Immature natural killer cell (primary cell): Measurements from ENCODE around the gene MIGA2. TPM values are rescaled to one million over a fixed set of nuclear protein-coding genes. Genes with fewer than 3 reads are reported as not detected.

Source experiments
- DNase-seq, 3 donors: peaks; one replicate each; pipeline ENCODE4 v3.0.0; 2022; ENCODE audit warnings: mixed read lengths in 1 of 3
- H3K27ac Mint-ChIP-seq, 6 donors: one replicate each; pipeline ENCODE4 v1.8.0; 2020; ENCODE audit warnings: mixed read lengths in 6 of 6, mild to moderate bottlenecking in 5 of 6, inconsistent platforms in 4 of 6, moderate library complexity in 3 of 6
- H3K27me3 Mint-ChIP-seq, 3 donors: one replicate each; pipeline ENCODE4 v1.8.0; 2020 to 2021; ENCODE audit warnings: low read depth in 3 of 3, mild to moderate bottlenecking in 3 of 3, mixed read lengths in 3 of 3, moderate library complexity in 3 of 3, inconsistent platforms in 1 of 3
- H3K36me3 Mint-ChIP-seq, 3 donors: one replicate each; pipeline ENCODE4 v1.8.0; 2020; ENCODE audit warnings: mixed read lengths in 3 of 3, inconsistent platforms in 2 of 3, mild to moderate bottlenecking in 2 of 3
- H3K4me1 Mint-ChIP-seq, 2 donors: one replicate each; pipeline ENCODE4 v1.8.0; 2020; ENCODE audit warnings: inconsistent platforms in 2 of 2, mild to moderate bottlenecking in 2 of 2, mixed read lengths in 2 of 2, moderate library complexity in 1 of 2
- H3K4me3 Mint-ChIP-seq, 5 donors: one replicate each; pipeline ENCODE4 v1.8.0; 2020; ENCODE audit warnings: mild to moderate bottlenecking in 5 of 5, mixed read lengths in 5 of 5, inconsistent platforms in 3 of 5, moderate library complexity in 3 of 5
- H3K9me3 Mint-ChIP-seq, 6 donors: one replicate each; pipeline ENCODE4 v1.8.0; 2020; ENCODE audit warnings: mild to moderate bottlenecking in 6 of 6, mixed read lengths in 6 of 6, inconsistent platforms in 4 of 6, moderate library complexity in 3 of 6
- polyA plus RNA-seq, 3 donors: library from polyadenylated mRNA; unstranded; fragments of 300-500 nt; fragmentation: Illumina TruSeq; gene quantifications; one replicate each; pipeline ENCODE4 v1.2.3, GENCODE V29; 2021

MIGA2 gene
- polyA plus RNA-seq, 3 donors from 2014 or later = 4.8 to 9.1 (median 6.9) TPM

DNA sequence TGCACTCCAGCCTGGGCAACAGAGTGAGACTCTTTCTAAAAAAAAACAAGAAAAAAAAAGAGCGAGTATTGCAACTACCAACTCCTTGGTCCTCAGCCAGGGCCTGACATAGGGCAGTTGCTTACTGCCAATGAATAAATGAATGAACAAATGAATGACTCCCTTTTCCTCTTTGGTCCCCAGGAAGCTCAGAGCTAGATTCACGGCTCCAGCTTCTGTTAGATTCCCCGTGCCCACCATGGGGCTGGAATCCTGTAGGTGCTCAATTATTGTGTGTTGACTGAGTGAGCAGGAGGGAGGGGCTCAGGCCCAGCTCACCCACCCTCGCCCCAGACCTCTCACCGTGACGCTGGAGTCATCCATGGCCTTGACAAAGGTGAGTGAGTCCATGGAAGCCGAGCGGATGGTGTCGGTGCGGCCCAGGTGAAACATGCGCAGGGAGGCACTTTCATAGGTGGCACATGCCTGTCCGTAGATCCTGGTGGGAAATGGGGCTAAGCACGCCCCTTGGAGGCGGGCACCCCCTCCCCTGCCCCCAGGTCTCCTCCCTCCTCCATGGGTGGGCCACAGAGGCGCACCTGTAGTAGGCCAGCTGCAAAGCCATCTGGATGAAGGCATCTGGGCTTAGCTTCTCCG, 61.4 kb downstream of the MIGA2 start:
- H3K4me1 Mint-ChIP-seq = no peaks in the 10 kb centered on the region
- no peaks in the 10 kb centered on the region for H3K9me3 Mint-ChIP-seq
- no peak overlapping the region for H3K4me3 Mint-ChIP-seq
- H3K27me3 Mint-ChIP-seq = peaks cover 0 to 1% (median 0%) of the 10 kb centered on the region in 3 donors
- peaks cover 0 to 3% (median 0%) of the 10 kb centered on the region in 3 donors for H3K36me3 Mint-ChIP-seq
- no peak for DNase-seq
- no peak overlapping the region for H3K27ac Mint-ChIP-seq

DNA sequence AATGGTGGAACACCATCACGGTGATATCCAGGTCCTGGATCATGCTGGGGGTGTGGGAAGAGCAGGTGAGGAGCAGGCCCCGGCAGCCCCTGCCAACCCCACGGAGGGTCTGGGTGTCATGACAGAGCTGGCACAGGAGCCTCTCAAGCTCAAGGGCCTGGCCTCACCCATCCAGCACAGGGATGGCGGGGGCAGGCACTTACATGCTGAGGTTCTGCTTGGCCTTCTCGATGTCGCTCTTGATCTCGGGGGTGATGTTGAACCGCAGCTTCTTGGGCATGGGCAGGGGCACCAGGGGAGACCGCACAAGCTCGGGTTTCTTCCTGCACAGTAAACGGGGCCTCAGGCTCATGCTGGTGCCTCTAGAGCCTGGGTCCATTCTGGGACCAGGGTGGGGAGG, 61.9 kb downstream of the MIGA2 start:
- Mint-ChIP-seq H3K4me3 (no peak overlapping the region), H3K9me3 (no peaks in the 10 kb centered on the region), H3K4me1 (no peaks in the 10 kb centered on the region), H3K27me3 (peaks cover 0 to 1% (median 0%) of the 10 kb centered on the region in 3 donors), H3K36me3 (peaks cover 0 to 3% (median 0%) of the 10 kb centered on the region in 3 donors), H3K27ac (no peak overlapping the region)
- no peak for DNase-seq

DNA sequence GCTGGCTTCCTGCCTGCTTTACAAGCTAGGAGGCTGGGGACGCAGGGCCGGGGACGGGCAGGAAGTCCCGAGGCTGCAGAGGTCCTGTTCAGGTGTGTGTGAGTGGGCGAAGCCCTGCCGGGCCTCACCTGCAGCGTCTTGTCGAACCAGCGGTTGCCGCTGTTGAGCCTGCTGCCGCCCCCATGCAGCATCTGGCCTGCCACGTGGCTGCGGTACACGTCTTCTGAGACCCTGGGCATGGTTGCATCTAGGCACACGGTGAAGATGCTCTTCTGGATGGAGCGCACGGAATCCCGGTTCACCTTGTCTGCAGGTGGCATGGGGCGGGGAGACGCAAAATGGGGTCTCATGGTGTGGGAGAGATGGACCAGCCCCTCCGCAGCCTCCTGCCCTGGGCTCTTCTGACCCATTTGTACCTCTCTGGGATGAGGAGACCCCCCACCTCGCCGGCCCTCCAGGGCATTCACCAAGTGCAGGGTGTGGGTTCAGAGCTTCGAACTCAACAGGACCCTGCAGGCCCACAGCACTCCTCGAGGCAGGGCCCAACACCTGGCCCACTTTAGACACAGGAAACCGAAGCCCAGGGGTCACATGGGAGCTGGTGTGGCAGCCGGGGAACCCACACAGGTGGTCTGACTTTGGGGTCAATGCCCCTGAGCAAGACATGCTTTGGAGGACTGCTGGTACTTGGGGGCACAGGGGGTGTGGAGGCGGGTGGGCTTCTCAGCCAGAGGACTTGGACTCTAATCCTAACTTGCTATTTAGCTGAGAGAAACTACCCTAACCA, 64.2 kb downstream of the MIGA2 start:
- Mint-ChIP-seq H3K27me3 (peaks cover 0 to 1% (median 0%) of the 10 kb centered on the region in 3 donors), H3K27ac (no peak overlapping the region), H3K4me1 (no peaks in the 10 kb centered on the region), H3K36me3 (peaks cover 0 to 3% (median 0%) of the 10 kb centered on the region in 3 donors), H3K9me3 (no peaks in the 10 kb centered on the region), H3K4me3 (no peak overlapping the region)
- no peak for DNase-seq

DNA sequence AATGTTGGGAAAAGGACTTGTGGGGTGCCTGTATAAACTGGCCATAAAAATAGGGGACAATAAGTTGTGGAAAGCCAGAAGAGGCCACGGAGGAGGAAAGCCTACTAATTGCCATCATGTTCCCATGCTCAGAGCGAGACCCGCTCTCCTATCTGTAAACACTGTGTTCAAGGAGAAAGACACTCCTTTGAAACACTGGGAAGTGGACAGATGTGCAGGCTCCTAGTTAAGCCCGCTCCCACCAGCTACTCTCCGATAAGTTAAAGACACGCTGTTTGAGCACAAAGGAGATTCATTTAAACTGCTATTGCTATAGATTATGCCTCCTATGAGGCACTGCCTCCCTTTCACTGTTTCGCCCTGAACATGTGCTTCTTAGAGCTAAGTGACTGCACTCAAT, 64.9 kb downstream of the MIGA2 start:
- Mint-ChIP-seq H3K27me3 (peaks cover 0 to 1% (median 0%) of the 10 kb centered on the region in 3 donors), H3K9me3 (no peaks in the 10 kb centered on the region), H3K4me3 (no peak overlapping the region), H3K4me1 (no peaks in the 10 kb centered on the region), H3K27ac (no peak overlapping the region), H3K36me3 (peaks cover 0 to 2% (median 0%) of the 10 kb centered on the region in 3 donors)
- DNase-seq = no peak

DNA sequence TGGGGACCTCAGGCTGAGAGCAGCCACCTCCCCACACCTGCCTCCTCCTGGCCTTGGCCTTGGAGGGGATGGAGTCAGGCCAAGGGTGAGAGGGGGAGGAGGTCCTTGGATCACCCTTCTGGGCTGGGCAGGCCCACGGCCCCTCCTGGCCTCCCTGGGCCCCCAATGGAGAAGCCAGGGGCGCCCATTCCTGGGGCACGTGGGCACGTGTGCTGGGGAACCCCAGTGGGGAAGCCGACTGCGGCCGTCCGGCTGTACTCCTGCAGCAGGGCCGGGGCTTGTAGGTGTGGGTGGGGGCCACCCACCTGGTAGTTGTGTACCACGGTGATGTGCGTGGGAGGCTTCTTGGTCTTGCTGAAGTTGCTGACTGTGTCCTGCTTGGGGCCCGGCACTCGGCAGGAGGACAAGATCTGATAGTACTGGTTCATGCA, 65.7 kb downstream of the MIGA2 start:
- H3K4me3 Mint-ChIP-seq = no peak overlapping the region
- H3K27ac Mint-ChIP-seq = no peak overlapping the region

DNA sequence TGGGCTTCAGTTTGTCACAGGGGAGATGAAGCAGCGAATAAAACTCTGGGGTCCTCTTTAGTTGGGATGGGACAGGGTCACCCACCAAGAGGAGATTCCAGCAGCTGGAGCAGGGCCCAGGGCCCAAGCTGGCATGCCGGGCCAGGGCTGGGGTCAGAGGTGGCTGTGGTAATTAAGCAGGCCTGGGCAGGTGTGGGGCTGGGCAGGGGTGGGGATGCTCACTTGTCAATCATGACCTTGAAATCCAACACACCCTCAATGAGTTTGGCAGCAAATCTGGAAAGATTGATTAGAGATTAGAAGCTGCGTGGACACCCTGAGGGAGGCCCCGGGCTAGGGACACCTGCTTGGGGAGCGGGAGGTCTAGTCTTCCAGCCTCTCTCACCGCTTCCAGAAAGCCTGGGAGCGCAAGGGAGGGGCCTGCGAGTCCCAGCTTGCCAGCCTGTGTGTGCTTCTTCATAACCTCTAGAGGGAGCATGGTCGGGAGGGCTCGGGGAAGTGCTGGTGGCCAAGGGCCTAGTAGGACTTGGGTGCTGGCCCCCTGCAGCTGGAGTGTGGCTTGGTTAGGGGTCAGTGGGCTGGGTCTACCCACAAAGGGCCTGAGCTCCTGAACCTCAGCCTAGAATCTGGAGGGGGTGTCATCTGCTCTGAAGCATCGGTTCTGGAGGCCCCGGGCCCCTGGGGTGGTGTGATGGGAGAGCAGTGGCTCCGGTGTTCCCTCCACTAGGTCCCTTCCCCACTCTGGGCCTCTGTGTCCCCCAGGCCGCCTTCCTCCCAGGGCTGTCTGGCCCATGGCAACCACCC, 66.6 kb downstream of the MIGA2 start:
- Mint-ChIP-seq H3K9me3 (no peaks in the 10 kb centered on the region), H3K27ac (no peak overlapping the region), H3K4me1 (no peaks in the 10 kb centered on the region), H3K36me3 (no peaks in the 10 kb centered on the region), H3K27me3 (no peaks in the 10 kb centered on the region), H3K4me3 (no peak overlapping the region)
- DNase-seq = no peak

More for the DNA sequence above, 65.7 kb downstream of the MIGA2 start:
- no peaks in the 10 kb centered on the region for H3K9me3 Mint-ChIP-seq
- DNase-seq = no peak
- no peaks in the 10 kb centered on the region for H3K4me1 Mint-ChIP-seq
- peaks cover 0 to 1% (median 0%) of the 10 kb centered on the region in 3 donors for H3K27me3 Mint-ChIP-seq
- H3K36me3 Mint-ChIP-seq = no peaks in the 10 kb centered on the region

DNA sequence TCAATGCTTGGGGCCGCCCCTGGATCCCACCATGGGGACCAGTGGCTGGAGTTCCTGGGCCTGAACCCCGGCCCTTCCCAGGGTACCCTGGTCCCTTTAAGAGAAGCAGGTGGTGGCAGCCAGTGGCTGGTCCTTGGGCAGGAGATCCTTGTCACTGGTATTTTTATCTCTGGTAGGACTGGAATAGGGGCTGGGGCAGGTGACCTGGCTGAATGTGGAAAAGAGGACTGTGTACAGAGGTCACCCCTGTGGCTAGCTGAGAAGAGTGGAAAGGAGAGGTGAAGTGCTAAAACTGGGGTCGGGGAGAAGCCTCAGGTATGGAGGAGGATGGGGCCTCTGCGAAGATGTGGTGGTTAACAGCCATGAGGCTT, 67.2 kb downstream of the MIGA2 start:
- Mint-ChIP-seq H3K4me3 (no peak overlapping the region), H3K27me3 (peaks cover 0 to under 1% (median 0%) of the 10 kb centered on the region in 3 donors), H3K36me3 (no peaks in the 10 kb centered on the region), H3K9me3 (no peaks in the 10 kb centered on the region), H3K4me1 (peaks cover 0 to under 1% of the 10 kb centered on the region in 2 donors), H3K27ac (peak overlapping the region in 2 of 6 donors; percentile 4 to 53)
- DNase-seq = no peak

DNA sequence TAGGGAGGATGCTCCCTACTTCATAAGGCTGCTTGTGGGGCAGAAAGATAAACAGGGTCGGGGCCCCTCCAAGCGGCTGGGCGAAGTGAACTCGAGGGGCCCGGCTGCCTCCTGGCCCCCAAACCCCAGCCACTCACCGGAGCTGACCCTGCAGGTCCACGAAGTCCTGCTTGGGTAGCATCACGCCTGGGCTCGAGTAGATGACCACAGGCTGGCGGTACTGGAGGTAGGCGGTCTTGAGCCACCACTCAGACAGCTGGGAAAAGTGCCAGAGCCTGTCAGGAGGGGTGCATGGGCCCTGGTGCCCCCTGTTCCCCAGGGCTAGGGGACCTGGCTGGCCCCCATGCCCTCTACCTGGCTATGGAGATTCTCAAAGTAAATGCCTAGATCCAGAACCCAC, 67.6 kb downstream of the MIGA2 start:
- Mint-ChIP-seq H3K27ac (no peak overlapping the region), H3K4me3 (no peak overlapping the region), H3K36me3 (no peaks in the 10 kb centered on the region), H3K4me1 (peaks cover 3 to 5% of the 10 kb centered on the region in 2 donors), H3K9me3 (no peaks in the 10 kb centered on the region), H3K27me3 (peaks cover 0 to 2% (median 0%) of the 10 kb centered on the region in 3 donors)
- DNase-seq = no peak

DNA sequence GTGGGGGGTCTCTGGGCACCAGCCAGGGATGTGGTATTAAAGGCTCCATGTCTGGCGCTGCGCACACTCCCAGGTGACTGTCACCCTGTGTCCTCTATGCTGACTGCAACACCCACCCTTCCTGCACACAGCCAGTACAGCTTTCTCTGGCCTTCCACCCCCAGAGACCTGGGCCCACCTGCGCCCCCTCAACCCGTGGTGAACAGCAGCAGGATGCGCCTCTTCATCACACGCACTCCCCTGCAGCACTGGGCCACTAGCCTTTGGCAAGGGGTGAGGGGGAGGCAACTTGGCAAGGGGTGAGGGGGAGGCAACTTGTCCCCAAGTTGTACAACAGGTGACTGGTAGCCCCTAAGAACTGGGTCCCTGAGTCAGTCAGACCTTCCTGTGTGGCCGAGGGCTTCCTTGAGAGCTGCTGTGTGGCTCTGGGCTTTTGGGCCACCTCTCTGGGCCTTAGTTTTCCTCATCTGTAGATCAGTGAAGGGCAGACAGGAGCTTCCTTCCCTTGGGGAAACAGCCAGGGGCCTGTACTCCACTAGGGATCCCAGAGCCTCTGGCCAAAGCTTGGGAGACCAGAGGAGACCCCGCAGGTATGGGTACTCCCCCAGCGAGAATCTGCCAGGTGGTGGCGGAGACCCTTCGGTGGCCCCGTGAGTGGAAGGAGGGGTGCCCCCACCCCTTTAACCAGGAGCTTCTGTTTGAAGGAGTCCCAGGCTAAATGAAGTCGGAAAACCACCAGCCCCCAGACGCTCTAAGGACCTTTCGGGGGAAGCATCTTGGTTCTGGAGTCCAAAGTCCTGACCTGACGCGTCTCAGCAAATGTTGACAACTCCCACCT, 69.7 kb downstream of the MIGA2 start:
- Mint-ChIP-seq H3K27me3 (peaks cover 0 to 5% (median 3%) of the 10 kb centered on the region in 3 donors), H3K9me3 (no peaks in the 10 kb centered on the region), H3K4me1 (peaks cover 11 to 15% of the 10 kb centered on the region in 2 donors), H3K36me3 (no peaks in the 10 kb centered on the region), H3K27ac (no peak overlapping the region), H3K4me3 (no peak overlapping the region)
- DNase-seq = no peak

DNA sequence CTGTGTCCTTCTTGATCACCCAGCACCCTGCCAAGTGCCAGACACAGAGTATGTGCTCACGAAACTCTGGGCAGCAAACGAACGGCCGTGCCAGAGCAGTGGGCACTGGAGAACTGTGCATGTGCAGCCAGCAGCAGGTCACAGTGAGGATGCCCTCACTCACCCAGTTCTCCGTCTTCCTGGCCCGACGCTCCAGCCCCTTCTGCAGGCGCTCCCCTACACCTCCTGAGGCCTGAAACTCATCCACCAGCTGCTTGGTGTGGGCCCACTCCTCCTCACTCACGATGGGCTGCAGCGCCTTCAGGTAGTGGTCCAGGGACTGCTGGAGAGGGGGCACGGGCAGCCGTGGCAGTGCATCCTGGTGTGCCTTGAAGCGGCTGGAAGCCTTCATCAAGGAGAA, 71.2 kb downstream of the MIGA2 start:
- Mint-ChIP-seq H3K9me3 (no peaks in the 10 kb centered on the region), H3K27ac (no peak overlapping the region), H3K27me3 (peaks cover 0 to 5% (median 3%) of the 10 kb centered on the region in 3 donors), H3K4me3 (no peak overlapping the region), H3K4me1 (peaks cover 17 to 22% of the 10 kb centered on the region in 2 donors), H3K36me3 (no peaks in the 10 kb centered on the region)
- no peak for DNase-seq

DNA sequence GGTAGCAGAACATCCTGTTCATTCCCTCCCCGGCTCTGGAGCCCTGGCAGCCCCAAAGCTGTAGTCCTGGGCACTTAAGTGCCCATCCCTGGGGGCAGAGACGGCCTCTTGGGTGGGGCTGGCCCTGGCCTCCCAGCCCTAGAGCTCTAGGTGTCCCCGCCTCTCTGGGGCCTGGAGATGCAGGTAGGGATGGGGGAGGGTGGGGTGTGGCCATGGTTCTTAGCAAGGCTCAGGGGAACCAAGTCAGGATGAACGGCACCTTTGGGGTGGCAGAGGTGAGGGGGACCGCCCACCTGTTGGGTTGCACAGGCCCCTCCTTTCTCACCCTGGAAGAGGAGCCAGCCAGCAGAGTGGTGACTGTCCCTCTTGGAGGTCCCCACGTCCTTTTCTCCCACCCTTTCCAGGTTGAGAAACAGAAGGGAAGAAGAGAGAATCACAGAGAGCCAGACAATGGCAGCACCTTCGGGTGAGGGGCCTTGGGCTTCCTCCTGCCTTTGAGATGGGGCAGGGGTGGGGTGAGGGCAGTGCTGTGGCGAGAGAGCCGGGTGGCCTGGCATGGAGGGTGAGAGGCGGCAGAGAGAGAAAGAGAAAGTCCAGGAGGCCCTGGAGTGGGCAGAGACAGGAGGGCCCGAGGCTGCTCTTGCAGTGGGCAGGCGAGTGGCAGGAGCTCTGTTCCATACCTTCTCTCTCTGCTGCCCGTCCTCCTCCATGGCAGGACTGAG, 71.8 kb downstream of the MIGA2 start:
- Mint-ChIP-seq H3K27me3 (peaks cover 0 to 5% (median 3%) of the 10 kb centered on the region in 3 donors), H3K36me3 (no peaks in the 10 kb centered on the region), H3K9me3 (no peaks in the 10 kb centered on the region), H3K4me1 (peaks cover 17 to 22% of the 10 kb centered on the region in 2 donors), H3K27ac (peak overlapping the region in 1 of 6 donors; percentile 65), H3K4me3 (peak overlapping the region in 3 of 5 donors; percentile 21 to 68 (median 53))
- DNase-seq = no peak

DNA sequence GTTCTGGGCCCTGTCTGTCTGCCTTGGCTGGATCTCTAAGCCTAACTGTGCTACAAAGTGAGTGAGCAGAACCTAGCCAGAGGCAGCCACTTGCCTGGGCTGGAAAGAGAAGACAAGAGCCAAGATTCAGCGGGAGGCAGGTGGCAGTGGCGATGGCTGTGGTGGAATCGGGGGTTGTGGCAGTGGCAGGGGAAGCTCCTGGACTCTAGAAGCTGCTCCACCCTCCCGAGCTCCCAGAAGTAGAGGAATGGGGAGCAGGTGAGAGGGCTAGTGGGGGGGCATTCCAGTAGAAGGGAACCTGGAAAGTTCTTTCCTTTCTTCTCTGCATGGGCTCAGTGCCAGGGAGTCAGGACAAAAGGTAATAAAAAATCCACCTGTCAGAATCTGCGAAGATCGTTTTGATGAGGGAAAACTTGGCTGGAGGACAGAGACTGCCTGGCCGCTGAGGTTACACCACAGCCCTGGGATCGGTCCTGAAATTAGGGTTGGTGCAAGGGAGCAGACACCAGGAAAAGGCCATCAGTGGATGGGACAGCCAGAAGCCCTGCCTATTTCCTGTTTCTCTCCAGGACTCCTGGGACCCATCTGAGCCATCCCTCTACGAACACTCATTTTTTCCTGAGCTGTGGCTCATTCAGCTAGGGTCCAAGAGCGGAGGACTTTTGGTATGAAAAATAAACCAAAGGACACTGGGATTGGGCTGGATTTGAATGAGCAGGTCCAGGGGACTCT, 72.5 kb downstream of the MIGA2 start:
- Mint-ChIP-seq H3K4me3 (peak overlapping the region; percentile 66 to 77 (median 71)), H3K27ac (peak overlapping the region in 4 of 6 donors; percentile 12 to 65 (median 36)), H3K36me3 (no peaks in the 10 kb centered on the region), H3K27me3 (peaks cover 0 to 8% (median 3%) of the 10 kb centered on the region in 3 donors), H3K9me3 (no peaks in the 10 kb centered on the region), H3K4me1 (peaks cover 17 to 22% of the 10 kb centered on the region in 2 donors)
- DNase-seq = no peak
